Loucy (cell line): ENCODE results near the gene PGD.
A peak's percentile ranks its signal among the peaks of the same experiment; 100 is the strongest.

Source experiments
- H2AFZ ChIP-seq: fragments of 200-600 bp; sonication (generic); 2 replicates; pipeline ENCODE4 v1.6.0; 2016; ENCODE audit warnings: antibody characterized with exemption, mild to moderate bottlenecking, low read length, moderate library complexity
- H3F3A ChIP-seq: fragments of 200-600 bp; 2 replicates; pipeline ENCODE4 v1.6.0; 2016; ENCODE audit warnings: antibody characterized with exemption, low read depth, mild to moderate bottlenecking
- H3K27me3 ChIP-seq: fragments of 200-600 bp; sonication (generic); 2 replicates; pipeline ENCODE4 v1.6.1; 2014; ENCODE audit warnings: low read length, mild to moderate bottlenecking; ENCODE audit not compliant: insufficient read depth, poor library complexity, severe bottlenecking
- H3K36me3 ChIP-seq: fragments of 200-600 bp; sonication (generic); 2 replicates; pipeline ENCODE4 v1.6.1; 2016; ENCODE audit warnings: low read length; ENCODE audit not compliant: insufficient read depth
- H3K4me1 ChIP-seq: fragments of 200-600 bp; sonication (generic); 2 replicates; pipeline ENCODE4 v1.5.1; 2014; ENCODE audit warnings: low read length, mild to moderate bottlenecking; ENCODE audit not compliant: insufficient read depth, poor library complexity, severe bottlenecking
- H3K4me2 ChIP-seq: fragments of 200-600 bp; sonication (generic); 2 replicates; pipeline ENCODE4 v1.6.0; 2014; ENCODE audit warnings: antibody characterized with exemption, low read length, low read depth, mild to moderate bottlenecking; ENCODE audit not compliant: poor library complexity, severe bottlenecking
- H3K4me3 ChIP-seq: fragments of 200-600 bp; sonication (generic); 2 replicates; pipeline ENCODE4 v1.5.1; 2014; ENCODE audit warnings: low read length, mild to moderate bottlenecking, mixed read lengths; ENCODE audit not compliant: poor library complexity, severe bottlenecking
- H3K79me2 ChIP-seq: fragments of 200-600 bp; sonication (generic); 2 replicates; pipeline ENCODE4 v1.6.1; 2014; ENCODE audit warnings: low read length; ENCODE audit not compliant: insufficient read depth
- H3K9ac ChIP-seq: fragments of 200-600 bp; sonication (generic); 2 replicates; pipeline ENCODE4 v1.6.0; 2014; ENCODE audit warnings: mild to moderate bottlenecking, low read depth, low read length, moderate library complexity; ENCODE audit not compliant: poor library complexity, severe bottlenecking
- H3K9me2 ChIP-seq: fragments of 200-600 bp; sonication (generic); replicated peaks from 2 replicates; pipeline ENCODE4 v1.6.1; 2016; ENCODE audit warnings: low read depth, low read length, mixed read lengths
- H3K9me3 ChIP-seq: fragments of 200-600 bp; sonication (generic); 2 replicates; pipeline ENCODE4 v1.6.1; 2014; ENCODE audit warnings: mild to moderate bottlenecking, antibody characterized with exemption, low read length, low read depth; ENCODE audit not compliant: insufficient read depth
- H4K20me1 ChIP-seq: fragments of 200-600 bp; sonication (generic); 2 replicates; pipeline ENCODE4 v1.6.0; 2014; ENCODE audit warnings: antibody characterized with exemption, low read length, mild to moderate bottlenecking; ENCODE audit not compliant: insufficient read depth, poor library complexity, severe bottlenecking
- EZH2phosphoT487 ChIP-seq: fragments of 200-600 bp; IDR thresholded peaks from 2 replicates; pipeline ENCODE4 v1.6.1; 2018; ENCODE audit warnings: antibody characterized with exemption, mild to moderate bottlenecking, moderate library complexity, borderline replicate concordance
- TF ChIP-seq, protein P1 (sequence below): fragments of 200-600 bp; sonication (generic); conservative IDR thresholded peaks from 2 replicates; pipeline ENCODE4 v1.5.1; 2014; ENCODE audit warnings: mild to moderate bottlenecking, antibody characterized with exemption, low read length

The PGD gene

DNA sequence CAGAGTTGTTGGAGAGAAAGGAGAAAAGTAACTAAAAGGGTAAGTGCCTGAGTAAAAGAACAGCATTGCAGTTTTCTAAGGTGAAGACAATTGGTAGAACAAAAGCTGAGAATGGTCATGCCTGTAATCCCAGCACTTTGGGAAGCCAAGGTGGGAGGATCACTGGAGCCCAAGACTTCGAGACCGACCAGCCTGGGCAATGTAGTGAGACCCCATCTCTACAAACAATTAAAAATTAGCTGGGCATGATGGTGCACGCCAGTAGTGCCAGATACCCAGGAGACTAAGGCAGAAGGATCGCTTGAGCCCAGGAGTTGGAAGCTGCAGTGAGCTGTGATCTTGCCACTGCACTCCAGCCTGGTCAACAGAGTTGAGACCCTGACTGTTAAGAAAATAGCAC, 15.2 kb upstream of the PGD start:
- no peak overlapping the region for H3K4me3 ChIP-seq
- H3K36me3 ChIP-seq, result no peaks in the 10 kb centered on the region; the same call in 1 of the 2 replicates
- no peaks in the 10 kb centered on the region for H3K9me3 ChIP-seq
- no peaks in the 10 kb centered on the region for H3F3A ChIP-seq
- H3K9me2 ChIP-seq, result no peaks in the 10 kb centered on the region
- no peaks in the 10 kb centered on the region for H3K79me2 ChIP-seq
- no peak overlapping the region for H3K9ac ChIP-seq
- H3K27me3 ChIP-seq, result no peaks in the 10 kb centered on the region
- H4K20me1 ChIP-seq, result no peaks in the 10 kb centered on the region
- H3K4me2 ChIP-seq, result no peak overlapping the region
- H2AFZ ChIP-seq, result no peak overlapping the region
- H3K4me1 ChIP-seq, result peaks cover 13% of the 10 kb centered on the region
- TF ChIP-seq, protein P1, sequence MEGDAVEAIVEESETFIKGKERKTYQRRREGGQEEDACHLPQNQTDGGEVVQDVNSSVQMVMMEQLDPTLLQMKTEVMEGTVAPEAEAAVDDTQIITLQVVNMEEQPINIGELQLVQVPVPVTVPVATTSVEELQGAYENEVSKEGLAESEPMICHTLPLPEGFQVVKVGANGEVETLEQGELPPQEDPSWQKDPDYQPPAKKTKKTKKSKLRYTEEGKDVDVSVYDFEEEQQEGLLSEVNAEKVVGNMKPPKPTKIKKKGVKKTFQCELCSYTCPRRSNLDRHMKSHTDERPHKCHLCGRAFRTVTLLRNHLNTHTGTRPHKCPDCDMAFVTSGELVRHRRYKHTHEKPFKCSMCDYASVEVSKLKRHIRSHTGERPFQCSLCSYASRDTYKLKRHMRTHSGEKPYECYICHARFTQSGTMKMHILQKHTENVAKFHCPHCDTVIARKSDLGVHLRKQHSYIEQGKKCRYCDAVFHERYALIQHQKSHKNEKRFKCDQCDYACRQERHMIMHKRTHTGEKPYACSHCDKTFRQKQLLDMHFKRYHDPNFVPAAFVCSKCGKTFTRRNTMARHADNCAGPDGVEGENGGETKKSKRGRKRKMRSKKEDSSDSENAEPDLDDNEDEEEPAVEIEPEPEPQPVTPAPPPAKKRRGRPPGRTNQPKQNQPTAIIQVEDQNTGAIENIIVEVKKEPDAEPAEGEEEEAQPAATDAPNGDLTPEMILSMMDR, result no peak
- TF ChIP-seq EZH2phosphoT487, result no peak

DNA sequence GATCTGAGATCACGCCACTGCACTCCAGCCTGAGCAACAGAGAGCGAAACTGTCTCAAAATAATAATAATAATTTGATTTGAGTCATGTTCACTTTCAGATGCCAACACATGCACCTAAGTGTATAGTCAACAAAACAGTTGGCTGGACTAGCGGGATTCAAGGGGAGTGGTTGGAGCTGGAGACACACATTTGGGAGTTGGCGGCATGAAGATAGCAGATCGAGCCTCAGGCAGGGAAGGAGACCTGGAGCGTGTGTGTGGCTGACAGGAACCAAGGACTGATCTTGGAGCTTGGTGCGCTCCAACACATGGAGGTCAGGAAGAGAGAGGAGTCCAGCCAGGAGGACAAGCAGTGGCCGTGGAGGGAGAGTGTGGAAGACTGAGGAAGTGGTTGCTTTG, 14.6 kb upstream of the PGD start:
- Histone ChIP-seq H4K20me1 (no peaks in the 10 kb centered on the region), H3K9ac (no peak overlapping the region), H3K4me3 (no peak overlapping the region), H3K27me3 (no peaks in the 10 kb centered on the region), H3K9me3 (no peaks in the 10 kb centered on the region), H3K4me2 (no peak overlapping the region), H2AFZ (no peak overlapping the region), H3F3A (no peaks in the 10 kb centered on the region), H3K9me2 (no peaks in the 10 kb centered on the region), H3K36me3 (no peaks in the 10 kb centered on the region; the same call in 1 of the 2 replicates), H3K79me2 (no peaks in the 10 kb centered on the region), H3K4me1 (peaks cover 14% of the 10 kb centered on the region)
- TF ChIP-seq EZH2phosphoT487, result no peak
- TF ChIP-seq, protein P1, result no peak

DNA sequence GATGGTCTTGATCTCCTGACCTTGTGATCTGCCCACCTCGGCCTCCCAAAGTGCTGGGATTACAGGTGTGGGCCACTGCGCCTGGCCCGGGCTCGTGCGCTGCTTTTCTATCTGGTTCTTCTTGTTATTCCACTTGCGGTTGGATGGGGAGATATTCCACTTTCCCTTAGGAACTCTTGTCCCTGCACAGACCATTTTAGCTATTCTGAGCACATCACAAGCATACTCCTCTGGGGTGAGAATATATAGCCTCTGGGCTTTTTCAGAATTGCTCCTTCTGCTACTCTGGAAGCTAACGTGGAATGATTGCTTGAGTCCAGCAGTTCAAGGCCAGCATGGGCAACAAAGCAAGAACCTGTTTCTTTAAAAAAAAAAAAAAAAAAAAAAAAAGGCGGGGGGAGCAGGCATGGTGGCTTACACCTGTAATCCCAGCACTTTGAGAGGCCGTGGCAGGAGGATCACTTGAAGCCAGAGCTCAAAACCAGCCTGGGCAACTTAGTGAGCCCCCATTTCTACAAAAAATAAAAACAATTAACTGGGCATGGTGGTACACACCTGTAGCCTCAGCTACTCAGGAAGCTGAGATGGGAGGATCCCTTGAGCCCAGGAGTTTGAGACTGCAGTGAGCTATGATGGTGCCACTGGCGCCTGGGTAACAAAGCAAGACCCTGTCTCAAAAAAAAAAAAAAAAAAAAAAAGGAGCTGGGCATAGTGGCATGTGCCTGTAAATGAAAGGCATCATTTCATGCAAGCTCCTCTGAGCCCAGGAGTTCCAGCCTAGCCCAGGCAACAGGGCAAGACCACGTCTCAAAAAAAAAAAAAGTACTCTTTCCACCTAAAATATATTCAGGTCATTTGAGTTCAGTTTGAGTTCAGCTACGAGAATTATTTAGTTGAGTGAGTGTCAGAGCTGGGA, 11.8 kb upstream of the PGD start:
- peak overlapping the region; percentile 45 for H3K4me2 ChIP-seq
- H3K9me3 ChIP-seq, result no peaks in the 10 kb centered on the region
- no peak overlapping the region for H3K9ac ChIP-seq
- H3K4me3 ChIP-seq, result no peak overlapping the region
- H3K4me1 ChIP-seq, result peaks cover 14% of the 10 kb centered on the region
- H3K36me3 ChIP-seq, result no peaks in the 10 kb centered on the region
- no peak for TF ChIP-seq EZH2phosphoT487
- TF ChIP-seq, protein P1, result no peak
- H3K9me2 ChIP-seq, result no peaks in the 10 kb centered on the region
- H3F3A ChIP-seq, result no peaks in the 10 kb centered on the region
- no peak overlapping the region for H2AFZ ChIP-seq
- no peaks in the 10 kb centered on the region for H4K20me1 ChIP-seq
- no peaks in the 10 kb centered on the region for H3K79me2 ChIP-seq
- no peaks in the 10 kb centered on the region for H3K27me3 ChIP-seq
